ENCODE measurements around the gene FANCC.

Gene FANCC

DNA sequence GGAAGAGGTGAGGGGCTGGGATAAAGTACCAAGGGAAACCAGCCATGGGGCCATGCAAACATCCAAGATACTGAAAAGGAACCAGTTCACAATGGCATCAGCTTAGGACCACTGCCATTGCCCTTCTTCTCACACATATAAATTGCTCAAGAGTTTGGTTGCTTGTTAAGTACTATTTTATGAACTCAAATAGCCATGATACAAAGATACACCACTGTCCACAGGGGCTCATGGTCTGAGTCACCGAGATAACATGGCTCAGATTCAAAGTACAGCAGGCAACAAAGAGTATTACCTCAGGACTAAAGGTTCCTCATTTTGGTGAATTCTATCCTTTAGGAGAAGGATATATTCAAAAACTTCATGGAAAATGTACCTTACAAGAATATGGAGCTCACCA is 55.6 kb downstream of the FANCC start:
- Histone ChIP-seq H3K4me3 (ENCODE audit: low read depth in 1 of 2, low read length in 2 of 2) (no peak overlapping the region), H3K9me3 (ENCODE audit: control insufficient read depth in 1 of 2, low read length in 2 of 2) (no peaks in the 10 kb centered on the region), H3K4me1 (ENCODE audit: control insufficient read depth in 1 of 2, insufficient read depth in 2 of 2, low read length in 2 of 2) (no peaks in the 10 kb centered on the region), H3K27me3 (ENCODE audit: low read depth, low read length) (no peaks in the 10 kb centered on the region), H3K36me3 (ENCODE audit: control insufficient read depth in 1 of 2, insufficient read depth in 2 of 2, low read length in 2 of 2) (no peaks in the 10 kb centered on the region), H3K27ac (ENCODE audit: low read length) (no peak overlapping the region)

GRCh38 chr9:95250462-95251221 is 66.9 kb downstream of the FANCC start:
- Histone ChIP-seq H3K4me3 (ENCODE audit: low read depth in 1 of 2, low read length in 2 of 2) (no peak overlapping the region), H3K27ac (ENCODE audit: low read length) (no peak overlapping the region), H3K36me3 (ENCODE audit: control insufficient read depth in 1 of 2, insufficient read depth in 2 of 2, low read length in 2 of 2) (peaks cover 5 to 9% of the 10 kb centered on the region in 2 donors), H3K9me3 (ENCODE audit: control insufficient read depth in 1 of 2, low read length in 2 of 2) (no peaks in the 10 kb centered on the region), H3K27me3 (ENCODE audit: low read depth, low read length) (no peaks in the 10 kb centered on the region), H3K4me1 (ENCODE audit: control insufficient read depth in 1 of 2, insufficient read depth in 2 of 2, low read length in 2 of 2) (peaks cover 0 to 13% of the 10 kb centered on the region in 2 donors)

DNA sequence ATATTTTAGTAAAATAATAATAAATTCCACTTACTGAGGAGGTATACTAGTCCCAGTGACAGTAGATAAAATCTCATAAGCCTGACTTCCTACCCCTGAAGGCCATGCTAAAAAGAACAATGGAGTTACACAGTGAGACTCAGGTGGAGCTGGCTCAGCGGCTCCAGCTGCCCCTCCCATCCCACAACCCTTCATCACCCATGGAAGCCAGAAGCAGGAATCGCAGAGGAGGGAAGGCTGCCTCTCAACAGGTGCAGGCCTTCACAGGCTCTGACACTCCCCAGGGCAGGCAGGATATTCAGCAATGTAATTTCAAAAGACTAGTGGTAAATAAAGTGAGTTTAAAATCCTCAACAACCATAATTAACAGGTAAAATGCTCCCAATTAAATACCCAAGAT is 67.5 kb downstream of the FANCC start:
- H3K4me3 ChIP-seq (ENCODE audit: low read depth in 1 of 2, low read length in 2 of 2), result no peak overlapping the region
- peaks cover 5 to 9% of the 10 kb centered on the region in 2 donors for H3K36me3 ChIP-seq (ENCODE audit: control insufficient read depth in 1 of 2, insufficient read depth in 2 of 2, low read length in 2 of 2)
- no peak overlapping the region for H3K27ac ChIP-seq (ENCODE audit: low read length)
- no peaks in the 10 kb centered on the region for H3K27me3 ChIP-seq (ENCODE audit: low read depth, low read length)
- H3K4me1 ChIP-seq (ENCODE audit: control insufficient read depth in 1 of 2, insufficient read depth in 2 of 2, low read length in 2 of 2), result peaks cover 0 to 13% of the 10 kb centered on the region in 2 donors
- no peaks in the 10 kb centered on the region for H3K9me3 ChIP-seq (ENCODE audit: control insufficient read depth in 1 of 2, low read length in 2 of 2)

- Histone ChIP-seq H3K4me3 (ENCODE audit: low read depth in 1 of 2, low read length in 2 of 2) (no peak overlapping the region), H3K27me3 (ENCODE audit: low read depth, low read length) (no peaks in the 10 kb centered on the region), H3K36me3 (ENCODE audit: control insufficient read depth in 1 of 2, insufficient read depth in 2 of 2, low read length in 2 of 2) (peaks cover 5 to 9% of the 10 kb centered on the region in 2 donors), H3K9me3 (ENCODE audit: control insufficient read depth in 1 of 2, low read length in 2 of 2) (no peaks in the 10 kb centered on the region), H3K27ac (ENCODE audit: low read length) (no peak overlapping the region), H3K4me1 (ENCODE audit: control insufficient read depth in 1 of 2, insufficient read depth in 2 of 2, low read length in 2 of 2) (peaks cover 0 to 13% of the 10 kb centered on the region in 2 donors)
Measured at GRCh38 chr9:95246547-95246946, 71.0 kb downstream of the FANCC start.

DNA sequence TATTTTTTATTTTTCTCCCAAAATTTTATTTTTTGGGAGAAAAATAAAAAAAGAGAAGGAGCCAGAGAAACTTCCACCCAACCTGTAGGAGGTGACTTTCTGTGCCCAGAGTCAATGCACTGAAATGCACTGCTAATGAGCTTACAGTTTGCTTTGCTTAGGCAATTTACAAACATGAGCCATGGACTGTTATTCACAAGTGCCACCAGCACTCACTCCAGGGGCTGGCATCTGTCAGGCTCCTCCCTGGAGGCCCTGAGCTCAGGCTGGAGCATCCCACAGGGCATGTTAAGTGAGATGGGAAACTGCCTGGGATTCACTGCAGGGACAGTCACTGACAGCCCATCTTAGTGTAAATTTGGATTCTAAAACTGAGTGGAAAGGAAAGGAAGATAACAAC is 74.9 kb downstream of the FANCC start:
- no peaks in the 10 kb centered on the region for H3K9me3 ChIP-seq (ENCODE audit: control insufficient read depth in 1 of 2, low read length in 2 of 2)
- no peaks in the 10 kb centered on the region for H3K27me3 ChIP-seq (ENCODE audit: low read depth, low read length)
- H3K4me1 ChIP-seq (ENCODE audit: control insufficient read depth in 1 of 2, insufficient read depth in 2 of 2, low read length in 2 of 2), result no peaks in the 10 kb centered on the region
- H3K4me3 ChIP-seq (ENCODE audit: low read depth in 1 of 2, low read length in 2 of 2), result no peak overlapping the region
- H3K27ac ChIP-seq (ENCODE audit: low read length), result no peak overlapping the region
- H3K36me3 ChIP-seq (ENCODE audit: control insufficient read depth in 1 of 2, insufficient read depth in 2 of 2, low read length in 2 of 2), result peaks cover 5 to 15% of the 10 kb centered on the region in 2 donors

- Histone ChIP-seq H3K36me3 (ENCODE audit: control insufficient read depth in 1 of 2, insufficient read depth in 2 of 2, low read length in 2 of 2) (peaks cover 0 to 6% of the 10 kb centered on the region in 2 donors), H3K27me3 (ENCODE audit: low read depth, low read length) (no peaks in the 10 kb centered on the region), H3K27ac (ENCODE audit: low read length) (no peak overlapping the region), H3K4me3 (ENCODE audit: low read depth in 1 of 2, low read length in 2 of 2) (no peak overlapping the region), H3K4me1 (ENCODE audit: control insufficient read depth in 1 of 2, insufficient read depth in 2 of 2, low read length in 2 of 2) (no peaks in the 10 kb centered on the region), H3K9me3 (ENCODE audit: control insufficient read depth in 1 of 2, low read length in 2 of 2) (no peaks in the 10 kb centered on the region)
Measured at GRCh38 chr9:95239071-95239470, 78.4 kb downstream of the FANCC start.

DNA sequence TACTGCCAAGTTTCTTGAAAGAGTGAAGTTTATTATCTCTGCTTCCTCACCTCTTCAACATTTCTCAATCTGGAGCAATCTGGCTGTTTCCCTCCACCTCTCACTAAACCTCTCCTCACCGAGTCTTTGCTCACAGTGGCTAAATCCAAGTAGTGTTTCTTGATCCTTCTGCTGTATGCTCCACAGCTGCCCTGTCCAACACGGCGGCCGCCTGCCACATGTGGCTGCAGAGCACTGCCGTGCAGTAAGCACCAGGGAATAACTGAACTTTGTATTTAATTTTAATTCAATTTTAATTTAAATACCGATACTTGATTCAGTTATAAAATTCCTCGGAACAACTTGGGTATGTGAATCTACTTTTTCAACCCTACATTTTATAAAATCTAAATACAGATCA is 80.2 kb downstream of the FANCC start:
- no peaks in the 10 kb centered on the region for H3K4me1 ChIP-seq (ENCODE audit: control insufficient read depth in 1 of 2, insufficient read depth in 2 of 2, low read length in 2 of 2)
- no peak overlapping the region for H3K27ac ChIP-seq (ENCODE audit: low read length)

GRCh38 chr9:95230046-95230445 is 87.5 kb downstream of the FANCC start:
- H3K4me3 ChIP-seq (ENCODE audit: low read depth in 1 of 2, low read length in 2 of 2), result no peak overlapping the region

More for the DNA sequence above, 80.2 kb downstream of the FANCC start:
- H3K4me3 ChIP-seq (ENCODE audit: low read depth in 1 of 2, low read length in 2 of 2), result no peak overlapping the region
- no peaks in the 10 kb centered on the region for H3K9me3 ChIP-seq (ENCODE audit: control insufficient read depth in 1 of 2, low read length in 2 of 2)
- no peaks in the 10 kb centered on the region for H3K27me3 ChIP-seq (ENCODE audit: low read depth, low read length)
- peaks cover 0 to 6% of the 10 kb centered on the region in 2 donors for H3K36me3 ChIP-seq (ENCODE audit: control insufficient read depth in 1 of 2, insufficient read depth in 2 of 2, low read length in 2 of 2)

GRCh38 chr9:95229230-95229915 is 88.1 kb downstream of the FANCC start:
- Histone ChIP-seq H3K9me3 (ENCODE audit: control insufficient read depth in 1 of 2, low read length in 2 of 2) (no peaks in the 10 kb centered on the region), H3K4me1 (ENCODE audit: control insufficient read depth in 1 of 2, insufficient read depth in 2 of 2, low read length in 2 of 2) (no peaks in the 10 kb centered on the region), H3K36me3 (ENCODE audit: control insufficient read depth in 1 of 2, insufficient read depth in 2 of 2, low read length in 2 of 2) (no peaks in the 10 kb centered on the region), H3K4me3 (ENCODE audit: low read depth in 1 of 2, low read length in 2 of 2) (no peak overlapping the region), H3K27ac (ENCODE audit: low read length) (no peak overlapping the region), H3K27me3 (ENCODE audit: low read depth, low read length) (no peaks in the 10 kb centered on the region)

More at GRCh38 chr9:95230046-95230445, 87.5 kb downstream of the FANCC start:
- Histone ChIP-seq H3K27ac (ENCODE audit: low read length) (no peak overlapping the region), H3K9me3 (ENCODE audit: control insufficient read depth in 1 of 2, low read length in 2 of 2) (no peaks in the 10 kb centered on the region), H3K4me1 (ENCODE audit: control insufficient read depth in 1 of 2, insufficient read depth in 2 of 2, low read length in 2 of 2) (no peaks in the 10 kb centered on the region), H3K27me3 (ENCODE audit: low read depth, low read length) (no peaks in the 10 kb centered on the region), H3K36me3 (ENCODE audit: control insufficient read depth in 1 of 2, insufficient read depth in 2 of 2, low read length in 2 of 2) (no peaks in the 10 kb centered on the region)

GRCh38 chr9:95226921-95227320 is 90.6 kb downstream of the FANCC start:
- Histone ChIP-seq H3K9me3 (ENCODE audit: control insufficient read depth in 1 of 2, low read length in 2 of 2) (no peaks in the 10 kb centered on the region), H3K36me3 (ENCODE audit: control insufficient read depth in 1 of 2, insufficient read depth in 2 of 2, low read length in 2 of 2) (no peaks in the 10 kb centered on the region), H3K4me3 (ENCODE audit: low read depth in 1 of 2, low read length in 2 of 2) (no peak overlapping the region), H3K27ac (ENCODE audit: low read length) (no peak overlapping the region), H3K4me1 (ENCODE audit: control insufficient read depth in 1 of 2, insufficient read depth in 2 of 2, low read length in 2 of 2) (no peaks in the 10 kb centered on the region), H3K27me3 (ENCODE audit: low read depth, low read length) (no peaks in the 10 kb centered on the region)

DNA sequence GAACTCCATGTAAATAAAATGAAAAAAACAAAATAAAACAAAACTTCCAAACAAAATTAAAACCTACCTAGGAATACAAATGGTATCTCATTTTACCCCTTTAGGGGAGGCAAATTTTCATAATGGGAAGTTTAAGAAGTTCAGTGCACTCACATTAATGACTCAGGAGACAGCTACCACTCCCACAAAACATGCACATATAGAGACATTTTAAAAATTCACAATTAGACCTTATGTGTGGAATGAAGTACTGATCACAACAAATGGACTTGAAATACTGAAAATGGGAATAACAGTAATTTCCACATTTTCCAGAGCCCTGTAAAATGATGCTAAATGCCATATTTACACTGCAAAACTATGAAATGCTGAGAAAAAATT is 91.8 kb downstream of the FANCC start:
- Histone ChIP-seq H3K4me3 (ENCODE audit: low read depth in 1 of 2, low read length in 2 of 2) (no peak overlapping the region), H3K36me3 (ENCODE audit: control insufficient read depth in 1 of 2, insufficient read depth in 2 of 2, low read length in 2 of 2) (no peaks in the 10 kb centered on the region), H3K9me3 (ENCODE audit: control insufficient read depth in 1 of 2, low read length in 2 of 2) (no peaks in the 10 kb centered on the region), H3K4me1 (ENCODE audit: control insufficient read depth in 1 of 2, insufficient read depth in 2 of 2, low read length in 2 of 2) (no peaks in the 10 kb centered on the region), H3K27ac (ENCODE audit: low read length) (no peak overlapping the region), H3K27me3 (ENCODE audit: low read depth, low read length) (no peaks in the 10 kb centered on the region)
